Adrenal gland (tissue), 12 donors: Measurements from ENCODE around the gene CTNND2. TPM values are rescaled to one million over a fixed set of nuclear protein-coding genes. Genes with fewer than 3 reads are reported as not detected.

Experiments used
- DNase-seq, 7 donors: peaks; one replicate each; pipeline ENCODE4 v3.0.0-alpha.2; 2019 to 2020
- H3K27ac ChIP-seq, 5 donors: fragments of 200-600 bp; sonication (generic) in 4 of 5; 1 replicate in 3 of 5; 2 replicates in 2 of 5; pipeline versions ENCODE4 v1.5.1 to v1.8.0; 2016 to 2020; ENCODE audit warnings: mild to moderate bottlenecking in 1 of 5
- H3K27me3 ChIP-seq: fragments of 200-600 bp; 2 replicates; pipeline ENCODE4 v1.8.0; 2021
- H3K36me3 ChIP-seq, 2 donors: fragments of 200-600 bp; replicated peaks in 1 of 2; 1 replicate in 1 of 2; 2 replicates in 1 of 2; pipeline versions ENCODE4 v1.5.1 to v1.8.0; 2018 to 2022
- H3K4me1 ChIP-seq, 2 donors: fragments of 200-600 bp; replicated peaks in 1 of 2; 1 replicate in 1 of 2; 2 replicates in 1 of 2; pipeline versions ENCODE4 v1.5.1 to v1.8.0; 2018 to 2021
- H3K4me3 ChIP-seq, 4 donors: fragments of 200-600 bp; sonication (generic) in 3 of 4; one replicate each; pipeline ENCODE4 v1.5.1; 2016 to 2018
- H3K9me3 ChIP-seq, 3 donors: fragments of 200-600 bp; sonication (generic) in 1 of 3; replicated peaks in 1 of 3; 1 replicate in 2 of 3; 2 replicates in 1 of 3; pipeline versions ENCODE4 v1.5.1 to v1.8.0; 2016 to 2021
- CTCF ChIP-seq, 6 experiments: fragments of 450-650 bp in 4 of 6; fragments of 200-600 bp in 2 of 6; sonication (generic) in 1 of 6; IDR thresholded peaks; 1 replicate in 5 of 6; 2 replicates in 1 of 6; pipeline versions ENCODE4 v1.5.1 to v1.8.0; 2016 to 2021; ENCODE audit warnings: antibody characterized with exemption in 6 of 6, mild to moderate bottlenecking in 2 of 6, moderate library complexity in 1 of 6
- POLR2A ChIP-seq, 2 donors: fragments of 450-650 bp; IDR thresholded peaks; one replicate each; pipeline ENCODE4 v1.6.1; 2017; ENCODE audit warnings: antibody characterized with exemption in 2 of 2, mild to moderate bottlenecking in 2 of 2, moderate library complexity in 1 of 2
- WGBS, 4 donors: extraction: QIAGEN DNeasy Blood & Tissue Kit in 2 of 4; methylation state at CpG; one replicate each; pipeline versions ENCODE4 v1.1.5 to v1.1.7; 2013 to 2017; 5-methylcytosine and 5-hydroxymethylcytosine counted together
- intact Hi-C, 2 donors: fragments of 100-400 bp; cut with DNase I; formaldehyde crosslinking; loops; one replicate each; pipeline versions ENCODE4 v1.14.1 to v1.15.0; 2022 to 2023
- polyA plus RNA-seq, 3 donors: library from polyadenylated mRNA; stranded (reverse); fragments of 200-250 nt in 2 of 3; fragments of 350-450 nt in 1 of 3; fragmentation: Illumina TruSeq in 1 of 3; extraction: RNeasy Lipid Tissue Mini Kit (QIAGEN cat#74804) in 1 of 3; gene quantifications; one replicate each; pipeline ENCODE4 v1.2.3, GENCODE V29; 2013 to 2014
- total RNA-seq, 9 donors: library from RNA; depleted of rRNA in 4 of 9; stranded (reverse); fragments of >200 nt in 4 of 9; fragments of 120-200 nt in 1 of 9; fragmentation: NEBNext Ultra II Directional in 1 of 9; extraction: Animal tissue kit (Norgen Biotek cat#: 25700) in 1 of 9; gene quantifications; one replicate each; pipeline versions ENCODE4 v1.1.0 to v1.2.4, GENCODE V29; 2013 to 2023
- donor health status: healthy with polysubstance abuse.
- donor health status: Bipolar disorder and iron deficiency.
- donor health status: DM: yes; HTN: yes; CAD: no.
- donor health status: DM: no; HTN: no; CAD: no.
- donor health status: DM: no; HTN: no; CAD: no.
- donor health status: DM: yes; HTN: yes; CAD: no.

Gene CTNND2
- total and polyA plus RNA-seq, 12 donors, result 0.34 to 4.2 (median 1.1) TPM; not detected in 1

GRCh38 chr5:10935536-10935935, 968.7 kb downstream of the CTNND2 start:
- TF ChIP-seq CTCF (IDR thresholded peaks at IDR 0.05), result no peak
- TF ChIP-seq POLR2A (IDR thresholded peaks at IDR 0.05), result no peak
- Histone ChIP-seq H3K27me3 (no peaks in the 10 kb centered on the region), H3K36me3 (no peaks in the 10 kb centered on the region), H3K27ac (no peak overlapping the region), H3K4me3 (no peak overlapping the region), H3K4me1 (no peaks in the 10 kb centered on the region), H3K9me3 (no peaks in the 10 kb centered on the region)
- DNase-seq, result peak in 6 of 7 donors; percentile 18 to 41 (median 28)
- intact Hi-C loops, result no loop called here

GRCh38 chr5:10934783-10935355, 969.4 kb downstream of the CTNND2 start:
- intact Hi-C loops, result no loop called here
- no peak for TF ChIP-seq POLR2A (IDR thresholded peaks at IDR 0.05)
- no peak for TF ChIP-seq CTCF (IDR thresholded peaks at IDR 0.05)
- DNase-seq, result no peak

GRCh38 chr5:10933121-10933520, 971.1 kb downstream of the CTNND2 start:
- H3K4me3 ChIP-seq, result no peak overlapping the region
- no peak overlapping the region for H3K27ac ChIP-seq
- intact Hi-C loops, result no loop called here
- TF ChIP-seq POLR2A (IDR thresholded peaks at IDR 0.05) (no peak), CTCF (IDR thresholded peaks at IDR 0.05) (no peak)
- H3K36me3 ChIP-seq, result no peaks in the 10 kb centered on the region
- no peaks in the 10 kb centered on the region for H3K4me1 ChIP-seq
- no peak for DNase-seq
- H3K9me3 ChIP-seq, result no peaks in the 10 kb centered on the region
- 77 to 87% (median 84%) methylated on average over 4 of the region's 4 CpGs for WGBS, 4 donors
- no peaks in the 10 kb centered on the region for H3K27me3 ChIP-seq

More at GRCh38 chr5:10934783-10935355, 969.4 kb downstream of the CTNND2 start:
- Histone ChIP-seq H3K27ac (no peak overlapping the region), H3K4me3 (no peak overlapping the region), H3K27me3 (no peaks in the 10 kb centered on the region), H3K36me3 (no peaks in the 10 kb centered on the region), H3K9me3 (no peaks in the 10 kb centered on the region), H3K4me1 (no peaks in the 10 kb centered on the region)
- 79 to 83% (median 81%) methylated on average over 7 of the region's 7 CpGs for WGBS, 4 donors

- no peaks in the 10 kb centered on the region for H3K27me3 ChIP-seq
- intact Hi-C loops, result no loop called here
- H3K27ac ChIP-seq, result no peak overlapping the region
- DNase-seq, result no peak
- 69 to 87% (median 76%) methylated on average over 1 of the region's 1 CpG for WGBS, 4 donors
- TF ChIP-seq CTCF (IDR thresholded peaks at IDR 0.05) (no peak), POLR2A (IDR thresholded peaks at IDR 0.05) (no peak)
- no peaks in the 10 kb centered on the region for H3K9me3 ChIP-seq
- no peaks in the 10 kb centered on the region for H3K36me3 ChIP-seq
- no peaks in the 10 kb centered on the region for H3K4me1 ChIP-seq
- H3K4me3 ChIP-seq, result no peak overlapping the region
These were observed 971.8 kb downstream of the CTNND2 start for GRCh38 chr5:10932426-10932825.
